Neuron (in vitro differentiated cells): ENCODE results near the gene GNGT1.
A peak's percentile ranks its signal among the peaks of the same experiment; 100 is the strongest.
"Not testable (repeated sequence)": the region's sequence is repeated elsewhere in the genome, so short reads cannot be mapped to it uniquely, and the experiment has no call there.

ENCODE experiments used
- H2AFZ ChIP-seq: one replicate; pipeline ENCODE4 v1.6.1; 2013; ENCODE audit warnings: low read depth, mild to moderate bottlenecking, inconsistent platforms, low read length, moderate library complexity
- H3K27me3 ChIP-seq: one replicate; pipeline ENCODE4 v1.6.1; 2013; ENCODE audit warnings: low read length; ENCODE audit not compliant: insufficient read depth
- H3K36me3 ChIP-seq: one replicate; pipeline ENCODE4 v1.6.1; 2013; ENCODE audit warnings: low read length; ENCODE audit not compliant: insufficient read depth
- H3K4me1 ChIP-seq: one replicate; pipeline ENCODE4 v1.6.1; 2013; ENCODE audit warnings: low read length; ENCODE audit not compliant: insufficient read depth
- H3K4me3 ChIP-seq: 2 replicates; pipeline ENCODE4 v1.5.1; 2013; ENCODE audit warnings: mild to moderate bottlenecking, low read length, moderate library complexity
- H3K9me3 ChIP-seq: one replicate; pipeline ENCODE4 v1.6.1; 2013; ENCODE audit warnings: low read length

GNGT1 gene

DNA sequence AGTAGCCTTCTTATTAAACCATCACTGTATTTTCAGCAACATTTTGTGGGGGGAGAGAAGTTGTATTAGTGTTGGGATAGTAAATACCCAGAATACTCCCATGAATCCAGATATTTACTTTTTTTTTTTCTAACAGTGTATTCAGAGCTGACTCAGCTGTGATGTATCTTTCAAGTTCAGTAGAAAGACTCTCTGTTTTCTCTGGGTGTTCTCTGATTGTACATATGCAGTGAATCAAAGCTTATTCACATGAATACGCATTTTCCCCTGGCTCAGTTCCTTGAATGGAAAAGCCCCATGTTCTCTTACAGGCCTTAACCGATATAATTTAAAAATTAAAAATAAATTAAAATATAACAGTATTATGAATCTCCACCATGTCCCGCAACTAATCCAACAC is 17.1 kb upstream of the GNGT1 start:
- H3K36me3 ChIP-seq: peaks cover 2% of the 10 kb centered on the region
- peak overlapping the region; percentile 75 for H3K4me3 ChIP-seq
- H2AFZ ChIP-seq: no peak overlapping the region
- H3K9me3 ChIP-seq: no peaks in the 10 kb centered on the region
- no peaks in the 10 kb centered on the region for H3K4me1 ChIP-seq
- no peaks in the 10 kb centered on the region for H3K27me3 ChIP-seq

DNA sequence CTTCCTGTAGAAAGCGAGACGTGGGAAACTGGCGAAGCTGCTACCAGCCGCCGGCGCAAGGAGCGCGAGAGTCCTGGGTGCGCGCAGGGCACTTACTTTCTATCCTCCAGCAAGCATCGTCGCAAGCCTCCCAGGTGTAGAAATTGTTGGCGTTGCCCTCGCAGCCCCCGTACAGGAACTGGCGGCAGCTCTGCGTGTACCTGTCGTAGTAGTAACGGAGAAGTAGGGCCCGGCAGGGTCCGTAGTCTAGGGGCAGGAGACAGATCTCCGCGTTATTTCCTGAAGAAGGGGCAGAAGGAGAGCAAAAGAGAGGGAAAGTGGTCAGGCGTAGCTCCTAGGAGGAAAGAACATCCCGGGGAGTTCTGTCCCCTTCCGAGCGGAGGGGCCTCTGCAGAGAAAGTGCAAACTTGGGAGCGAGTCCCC is 16.3 kb upstream of the GNGT1 start:
- H3K4me3 ChIP-seq: peak overlapping the region; percentile 75
- peaks cover 2% of the 10 kb centered on the region for H3K36me3 ChIP-seq
- H2AFZ ChIP-seq: peak overlapping the region; percentile 95
- no peaks in the 10 kb centered on the region for H3K27me3 ChIP-seq
- H3K4me1 ChIP-seq: no peaks in the 10 kb centered on the region
- H3K9me3 ChIP-seq: no peaks in the 10 kb centered on the region

DNA sequence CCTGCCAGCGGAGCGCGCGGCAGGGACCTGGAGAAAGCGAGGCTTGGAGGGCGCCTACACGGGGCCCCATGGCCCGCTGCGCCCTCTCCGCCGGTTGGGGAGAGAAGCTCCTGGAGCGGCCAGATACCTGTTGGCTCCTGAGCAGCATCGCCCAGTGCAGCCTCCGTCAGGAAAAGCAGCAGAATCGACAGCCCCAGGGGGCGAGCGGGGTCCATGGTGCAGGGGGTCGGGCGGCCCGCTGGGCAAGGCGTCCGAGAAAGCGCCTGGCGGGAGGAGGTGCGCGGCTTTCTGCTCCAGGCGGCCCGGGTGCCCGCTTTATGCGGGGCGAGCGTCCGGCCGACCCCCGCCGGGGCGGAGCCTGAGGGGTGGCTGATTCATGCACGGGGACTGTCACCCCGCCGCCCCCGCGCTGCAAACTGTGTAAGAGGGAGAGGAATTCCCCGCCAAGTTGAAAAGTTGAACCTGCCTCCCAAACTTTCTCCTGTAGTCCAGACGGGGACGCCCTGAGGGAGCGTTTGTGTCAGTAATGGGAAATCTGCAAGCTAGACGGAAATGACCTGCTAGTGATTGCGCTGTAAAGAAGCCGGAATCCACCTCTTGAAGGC is 15.8 kb upstream of the GNGT1 start, which contains the start of gene TFPI2:
Gene TFPI2, minus strand, starts transcription at position 290 of the 605 bp plus-strand sequence. Its CDS starts 75 bp downstream, at position 215.
- H2AFZ ChIP-seq: peak within 1 kb of the TSS; percentile 95
- no peaks in the 10 kb centered on the region for H3K27me3 ChIP-seq
- peak within 1 kb of the TSS; percentile 75 for H3K4me3 ChIP-seq
- H3K9me3 ChIP-seq: no peaks in the 10 kb centered on the region
- no peaks in the 10 kb centered on the region for H3K4me1 ChIP-seq
- peaks cover under 1% of the 10 kb centered on the region for H3K36me3 ChIP-seq

DNA sequence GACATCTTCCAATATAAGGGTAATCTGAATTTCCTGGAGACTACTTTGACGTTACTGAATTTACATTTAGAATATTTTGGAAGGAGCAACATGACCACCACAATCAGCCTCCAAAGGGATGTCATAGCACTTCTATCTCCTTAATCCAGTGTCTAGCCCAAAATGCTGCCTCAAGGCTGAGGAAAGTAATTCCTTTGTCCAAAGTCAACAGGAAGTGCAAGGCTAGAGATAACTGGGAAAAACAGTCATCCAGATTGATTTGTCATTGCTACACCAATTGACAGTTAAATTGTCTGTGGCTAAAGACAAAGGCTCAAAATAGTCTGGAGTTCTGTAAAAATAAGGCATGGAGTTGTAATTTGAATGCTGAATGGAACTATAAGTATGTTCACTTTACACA is 11.9 kb upstream of the GNGT1 start:
- Histone ChIP-seq H3K9me3 (no peaks in the 10 kb centered on the region), H3K4me1 (no peaks in the 10 kb centered on the region), H3K36me3 (no peaks in the 10 kb centered on the region), H2AFZ (no peak overlapping the region), H3K27me3 (no peaks in the 10 kb centered on the region), H3K4me3 (no peak overlapping the region)

DNA sequence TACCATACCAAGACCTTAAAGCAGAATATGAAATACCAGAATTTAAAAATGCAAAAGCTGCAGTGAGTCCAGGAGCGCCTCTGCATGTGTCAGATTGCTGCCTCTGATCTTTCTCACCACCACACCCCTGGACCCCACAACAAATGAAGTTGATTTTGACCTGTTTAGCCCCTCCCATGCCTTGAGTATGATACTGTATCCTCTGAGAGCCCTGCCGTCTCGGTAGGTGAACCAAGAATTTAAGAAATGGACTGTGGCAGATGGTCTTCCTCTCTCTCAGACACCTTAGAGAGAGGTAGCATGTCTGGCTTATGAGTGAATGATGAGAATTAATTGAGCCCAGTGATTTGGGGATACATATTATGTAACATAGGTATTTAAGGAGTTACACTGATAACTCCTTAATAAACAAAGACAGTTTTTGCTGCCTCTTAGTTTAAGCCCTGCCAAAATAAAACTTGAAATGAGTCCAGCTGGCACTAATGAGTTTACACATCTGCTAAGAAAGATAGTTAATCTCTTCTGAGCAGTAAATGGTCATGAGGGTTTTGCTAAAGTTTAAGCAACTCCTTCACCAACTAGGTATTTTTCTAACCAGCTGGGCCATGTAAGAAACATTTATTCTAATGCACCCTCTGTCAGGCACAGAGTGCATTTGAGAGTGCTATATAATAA is 11.3 kb upstream of the GNGT1 start:
- H3K4me3 ChIP-seq: no peak overlapping the region
- no peaks in the 10 kb centered on the region for H3K36me3 ChIP-seq
- no peaks in the 10 kb centered on the region for H3K9me3 ChIP-seq
- H3K4me1 ChIP-seq: no peaks in the 10 kb centered on the region
- H3K27me3 ChIP-seq: no peaks in the 10 kb centered on the region
- no peak overlapping the region for H2AFZ ChIP-seq

DNA sequence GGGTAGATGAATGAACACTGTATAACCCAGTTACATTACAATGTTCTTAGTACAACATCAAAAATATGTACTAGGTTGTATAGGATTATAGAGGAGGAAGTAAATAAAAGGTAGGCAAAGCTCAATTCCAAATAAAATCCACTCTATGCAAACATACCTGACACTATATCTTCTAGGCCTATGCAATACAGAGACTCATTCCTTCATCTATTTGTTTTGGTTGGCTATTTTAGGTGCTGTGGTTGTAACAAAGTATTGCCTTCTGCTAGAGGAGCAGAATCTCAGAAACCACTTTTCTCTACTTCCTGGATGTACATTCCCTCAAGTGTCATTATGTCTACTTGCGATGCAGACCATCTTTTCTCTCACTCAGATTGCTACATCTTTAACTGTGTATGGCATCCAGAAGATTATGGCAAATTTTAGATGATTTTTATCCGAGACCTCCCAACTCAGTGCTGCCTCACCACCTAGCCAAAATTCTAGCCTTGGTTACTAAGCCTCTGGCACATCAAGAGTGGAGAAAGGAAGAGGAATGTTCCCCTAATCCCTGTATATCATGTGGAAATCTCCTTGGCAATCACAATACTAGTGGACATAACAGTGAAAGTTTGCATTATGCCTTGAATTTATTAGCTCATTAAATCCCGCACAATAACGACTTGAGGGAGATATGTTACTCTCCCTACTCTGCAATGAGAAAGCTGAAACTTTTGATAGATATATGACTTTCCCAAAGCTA is 10.3 kb upstream of the GNGT1 start:
- Histone ChIP-seq H3K9me3 (no peaks in the 10 kb centered on the region), H3K36me3 (no peaks in the 10 kb centered on the region), H2AFZ (no peak overlapping the region), H3K27me3 (no peaks in the 10 kb centered on the region), H3K4me3 (no peak overlapping the region), H3K4me1 (no peaks in the 10 kb centered on the region)

DNA sequence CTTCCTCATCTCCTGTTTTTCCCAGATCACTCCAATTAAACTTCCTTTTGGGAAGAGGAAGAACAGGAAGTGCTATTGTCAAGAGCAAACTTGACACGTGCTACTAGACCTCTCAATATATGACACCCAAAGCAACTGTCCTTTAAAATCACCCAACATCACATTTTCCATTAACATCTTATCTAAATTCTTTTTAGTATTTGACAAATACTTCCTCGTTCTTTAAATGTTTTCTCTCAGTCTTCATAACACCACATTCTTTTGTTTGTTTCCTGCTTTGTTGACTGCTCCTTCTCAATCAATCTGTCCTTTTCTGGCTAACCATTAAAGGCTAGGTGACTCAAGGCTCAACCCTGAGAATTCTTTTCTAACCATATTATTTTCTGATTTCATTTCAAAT is 8.7 kb upstream of the GNGT1 start:
- Histone ChIP-seq H2AFZ (no peak overlapping the region), H3K36me3 (no peaks in the 10 kb centered on the region), H3K4me1 (no peaks in the 10 kb centered on the region), H3K27me3 (no peaks in the 10 kb centered on the region), H3K4me3 (no peak overlapping the region), H3K9me3 (no peaks in the 10 kb centered on the region)

DNA sequence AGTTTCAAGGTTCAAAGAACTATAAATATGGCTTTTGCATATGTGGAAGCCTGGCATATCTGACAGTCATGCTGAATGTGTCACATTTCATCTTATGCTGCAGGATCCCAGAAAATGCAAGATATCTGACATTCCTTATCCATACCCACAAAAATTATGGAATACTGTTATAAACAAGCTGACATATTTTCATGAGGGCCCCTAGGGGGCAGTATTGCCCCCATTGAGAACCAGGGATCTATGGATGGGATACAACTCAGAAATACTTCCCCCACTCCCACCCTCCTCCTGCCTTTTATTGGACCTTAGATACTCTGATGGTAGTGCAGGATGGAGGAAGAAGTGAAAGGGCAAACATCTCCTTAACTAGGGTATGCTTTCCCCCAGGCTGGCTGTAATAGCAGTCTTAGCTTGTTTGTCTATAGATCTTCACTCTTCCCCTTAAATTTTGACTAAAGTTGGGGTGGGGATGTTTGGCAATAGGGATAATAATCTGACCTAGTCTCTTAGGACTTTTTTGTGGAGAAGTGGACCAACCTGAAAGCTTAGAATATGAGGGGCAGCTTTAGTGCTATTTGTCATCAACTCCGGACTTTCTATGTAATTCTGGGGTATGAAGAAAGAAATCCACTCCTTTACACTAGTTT is 3.5 kb upstream of the GNGT1 start:
- Histone ChIP-seq H3K27me3 (no peaks in the 10 kb centered on the region), H3K4me3 (no peak overlapping the region), H3K36me3 (no peaks in the 10 kb centered on the region), H2AFZ (no peak overlapping the region), H3K9me3 (no peaks in the 10 kb centered on the region), H3K4me1 (no peaks in the 10 kb centered on the region)

DNA sequence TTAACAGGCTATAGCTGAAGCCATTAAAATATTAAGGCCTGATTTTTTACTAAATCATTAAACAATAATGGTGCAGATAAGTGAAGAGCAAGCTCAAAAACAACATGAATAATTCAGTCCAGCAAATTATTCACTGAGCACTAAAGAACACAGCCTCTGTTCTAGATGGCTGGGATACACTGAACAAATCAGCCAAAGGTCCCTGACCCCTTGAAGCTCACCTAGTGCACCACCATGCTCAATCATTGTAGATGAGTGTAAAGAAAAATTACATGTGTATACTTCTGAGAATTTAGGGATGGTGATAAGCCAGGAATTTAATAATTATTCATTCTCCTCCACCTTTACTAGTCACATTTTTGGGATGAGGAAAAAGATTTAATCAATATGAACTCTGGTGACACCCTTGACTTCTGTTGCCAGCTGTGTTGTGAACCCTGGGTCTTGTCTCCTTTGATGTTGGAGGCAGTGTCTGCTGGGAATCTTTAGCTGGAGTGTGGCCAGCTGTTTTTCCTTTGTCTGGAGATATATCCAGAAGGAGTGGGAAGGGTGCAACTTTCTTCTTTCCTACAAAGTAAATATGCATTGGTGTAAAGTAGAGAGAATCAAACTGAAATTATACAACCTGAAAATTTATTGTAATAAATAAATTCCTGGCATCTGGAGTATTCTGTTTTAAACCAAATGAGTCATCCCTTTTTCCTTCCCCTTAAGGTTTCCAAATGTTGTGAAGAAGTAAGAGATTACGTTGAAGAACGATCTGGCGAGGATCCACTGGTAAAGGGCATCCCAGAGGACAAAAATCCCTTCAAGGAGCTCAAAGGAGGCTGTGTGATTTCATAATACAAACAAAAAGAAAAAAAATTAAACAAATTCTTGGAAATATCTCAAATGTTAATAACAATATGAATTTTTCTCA is 4.0 kb downstream of the GNGT1 start:
- no peak overlapping the region for H2AFZ ChIP-seq
- no peaks in the 10 kb centered on the region for H3K9me3 ChIP-seq
- no peaks in the 10 kb centered on the region for H3K36me3 ChIP-seq
- H3K27me3 ChIP-seq: no peaks in the 10 kb centered on the region
- no peak overlapping the region for H3K4me3 ChIP-seq
- H3K4me1 ChIP-seq: peaks cover 8% of the 10 kb centered on the region

DNA sequence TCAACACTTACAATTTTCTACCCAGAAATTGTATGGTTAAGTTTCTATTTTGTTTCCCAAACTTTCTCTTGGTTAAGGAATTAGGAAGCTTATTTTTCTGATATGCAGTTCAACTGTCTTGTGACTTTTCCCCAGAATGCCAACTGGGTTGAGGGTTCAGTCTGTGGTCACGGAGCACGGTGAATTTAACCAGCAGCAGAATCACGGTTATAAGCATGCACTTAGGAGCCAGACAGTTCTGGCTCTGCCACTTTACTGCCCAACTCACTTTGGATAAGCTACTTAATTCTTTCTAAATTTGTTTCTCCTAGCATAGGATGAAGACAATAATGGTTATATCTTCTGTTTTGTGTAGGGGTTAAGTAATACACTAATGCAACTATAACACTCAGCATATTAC is 4.9 kb downstream of the GNGT1 start:
- H3K4me1 ChIP-seq, H3K9me3 ChIP-seq, H3K36me3 ChIP-seq, H2AFZ ChIP-seq, H3K4me3 ChIP-seq, H3K27me3 ChIP-seq: not testable (repeated sequence)

DNA sequence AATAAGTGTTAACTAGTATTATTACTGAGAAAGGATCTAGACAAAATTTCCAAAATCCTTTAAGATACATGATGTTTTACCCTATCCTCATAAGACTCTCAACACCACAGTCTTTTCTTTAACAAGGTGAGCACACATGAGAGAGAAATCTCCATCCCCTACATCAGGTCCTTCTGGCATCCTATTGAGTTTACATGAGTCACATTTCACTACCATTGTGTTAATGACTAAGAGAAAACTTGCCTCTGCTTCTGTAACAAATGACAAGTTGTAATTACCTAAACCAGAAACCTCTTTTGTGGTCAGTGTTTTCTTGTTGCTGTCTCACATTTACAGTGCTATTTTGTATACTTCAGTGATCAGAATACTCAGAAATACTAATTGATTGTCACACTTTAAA is 5.3 kb downstream of the GNGT1 start:
- not testable (repeated sequence) for H3K4me1 ChIP-seq, H3K27me3 ChIP-seq, H3K9me3 ChIP-seq, H3K4me3 ChIP-seq, H2AFZ ChIP-seq, H3K36me3 ChIP-seq

DNA sequence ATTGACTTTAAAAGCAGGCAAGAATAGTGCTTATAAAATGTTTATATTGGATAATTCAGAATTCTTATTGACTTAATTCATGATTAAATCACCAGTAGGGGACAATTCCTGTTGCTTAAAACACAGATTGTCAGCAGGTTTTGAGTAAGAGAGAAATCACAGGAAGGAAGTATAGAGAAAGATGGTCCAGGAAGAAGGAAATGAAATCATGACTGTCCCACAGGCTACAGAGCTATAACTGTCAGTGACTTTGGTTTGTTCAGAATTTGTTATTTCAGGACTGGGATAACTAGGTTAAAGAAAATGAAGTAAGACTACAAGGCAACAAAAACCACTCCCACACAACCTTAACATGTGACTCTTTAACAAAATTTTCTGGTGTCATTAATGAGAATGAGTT is 6.8 kb downstream of the GNGT1 start:
- no peaks in the 10 kb centered on the region for H3K27me3 ChIP-seq
- H3K9me3 ChIP-seq: no peaks in the 10 kb centered on the region
- H3K4me1 ChIP-seq: peaks cover 8% of the 10 kb centered on the region
- H3K36me3 ChIP-seq: no peaks in the 10 kb centered on the region
- no peak overlapping the region for H2AFZ ChIP-seq
- no peak overlapping the region for H3K4me3 ChIP-seq
